HepG2 (cell line): ENCODE results near the gene SLC31A2. TPM values are rescaled to one million over a fixed set of nuclear protein-coding genes. Genes with fewer than 3 reads are reported as not detected.
A peak's percentile ranks its signal among the peaks of the same experiment; 100 is the strongest.

Experiments used
- CBX5 ChIP-seq: sonication (generic); formaldehyde crosslinking; IDR thresholded peaks from 2 replicates; pipeline ENCODE4 v1.4.0; 2020; ENCODE audit warnings: missing genetic modification reagents, borderline replicate concordance
- CENPT ChIP-seq: sonication (generic); formaldehyde crosslinking; IDR thresholded peaks from 2 replicates; pipeline ENCODE4 v1.8.0; 2022; ENCODE audit warnings: low read depth, mild to moderate bottlenecking, moderate library complexity, missing genetic modification reagents
- ERF ChIP-seq: IDR thresholded peaks from 2 replicates; pipeline ENCODE4 v1.6.1; 2018; ENCODE audit warnings: missing biosample characterization, missing genetic modification reagents
- ETV5 ChIP-seq: IDR thresholded peaks from 2 replicates; pipeline ENCODE4 v1.6.1; 2018; ENCODE audit warnings: missing biosample characterization, missing genetic modification reagents, inconsistent platforms, borderline replicate concordance
- HMG20B ChIP-seq: conservative IDR thresholded peaks from 2 replicates; pipeline ENCODE4 v1.6.1; 2016; ENCODE audit warnings: missing genetic modification reagents, missing compliant biosample characterization
- MED1 ChIP-seq: sonication (generic); formaldehyde crosslinking; IDR thresholded peaks from 2 replicates; pipeline ENCODE4 v1.4.0; 2020; ENCODE audit warnings: missing genetic modification reagents
- MIER2 ChIP-seq: IDR thresholded peaks from 2 replicates; pipeline ENCODE4 v1.6.1; 2016; ENCODE audit warnings: missing biosample characterization, missing genetic modification reagents
- NFYB ChIP-seq: sonication (generic); formaldehyde crosslinking; IDR thresholded peaks from 2 replicates; pipeline ENCODE4 v1.4.0; 2020; ENCODE audit warnings: missing genetic modification reagents
- ONECUT2 ChIP-seq: sonication (generic); formaldehyde crosslinking; IDR thresholded peaks from 2 replicates; pipeline ENCODE4 v1.4.0; 2020; ENCODE audit warnings: missing genetic modification reagents
- REXO4 ChIP-seq: sonication (generic); formaldehyde crosslinking; IDR thresholded peaks from 2 replicates; pipeline ENCODE4 v1.8.0; 2022; ENCODE audit warnings: missing genetic modification reagents, mild to moderate bottlenecking, borderline replicate concordance
- SIX4 ChIP-seq: sonication (generic); formaldehyde crosslinking; IDR thresholded peaks from 2 replicates; pipeline ENCODE4 v1.4.0; 2020; ENCODE audit warnings: missing genetic modification reagents
- ZEB1 ChIP-seq: IDR thresholded peaks from 2 replicates; pipeline ENCODE4 v1.6.1; 2012; ENCODE audit warnings: mild to moderate bottlenecking, low read depth, inconsistent platforms; ENCODE audit not compliant: insufficient replicate concordance
- ZNF101 ChIP-seq: sonication (generic); formaldehyde crosslinking; IDR thresholded peaks from 2 replicates; pipeline ENCODE4 v1.4.0; 2020; ENCODE audit warnings: mild to moderate bottlenecking, low read depth, missing genetic modification reagents, borderline replicate concordance
- ZNF17 ChIP-seq: sonication (generic); formaldehyde crosslinking; IDR thresholded peaks from 2 replicates; pipeline ENCODE4 v1.5.0; 2020; ENCODE audit warnings: mild to moderate bottlenecking, missing genetic modification reagents
- ZNF24 ChIP-seq: fragments of 450-650 bp; IDR thresholded peaks from 2 replicates; pipeline ENCODE4 v1.6.1; 2017; ENCODE audit warnings: antibody characterized with exemption, mild to moderate bottlenecking
- ZNF282 ChIP-seq: fragments of 450-650 bp; IDR thresholded peaks from 2 replicates; pipeline ENCODE4 v1.6.1; 2018; ENCODE audit not compliant: partially characterized antibody
- ZNF431 ChIP-seq: sonication (generic); formaldehyde crosslinking; IDR thresholded peaks from 2 replicates; pipeline ENCODE4 v1.9.0; 2022; ENCODE audit warnings: missing genetic modification reagents, low read depth, mild to moderate bottlenecking, borderline replicate concordance
- ZNF547 ChIP-seq: sonication (generic); formaldehyde crosslinking; IDR thresholded peaks from 2 replicates; pipeline ENCODE4 v1.5.1; 2020; ENCODE audit warnings: mild to moderate bottlenecking, missing genetic modification reagents
- ZNF558 ChIP-seq: sonication (generic); formaldehyde crosslinking; IDR thresholded peaks from 2 replicates; pipeline ENCODE4 v1.9.0; 2022; ENCODE audit warnings: mild to moderate bottlenecking, missing genetic modification reagents, borderline replicate concordance
- polyA plus RNA-seq, 8 experiments: library from polyadenylated mRNA; depleted of rRNA in 3 of 8; stranded (reverse) in 7 of 8; unstranded in 1 of 8; fragments of >200 nt; fragmentation: Illumina TruSeq in 4 of 8; extraction: Trizol in 4 of 8; gene quantifications; 2 replicates each; pipeline versions ENCODE4 v1.2.1 to v1.2.3, GENCODE V29; 2011 to 2016; ENCODE audit warnings: low read depth in 4 of 8, missing spikeins in 1 of 8, mixed read lengths in 1 of 8; ENCODE audit not compliant: insufficient read depth in 1 of 8
- total RNA-seq, 5 experiments: library from RNA; depleted of rRNA; stranded (reverse); fragments of >200 nt; fragmentation: Illumina TruSeq; extraction: Trizol; gene quantifications; 2 replicates each; pipeline ENCODE4 v1.2.3, GENCODE V29; 2016; ENCODE audit warnings: low read depth in 1 of 5
- TF ChIP-seq, protein P1 (sequence below): sonication (generic); formaldehyde crosslinking; IDR thresholded peaks from 2 replicates; pipeline ENCODE4 v1.5.0; 2020; ENCODE audit warnings: missing genetic modification reagents
- TF ChIP-seq, protein P2 (sequence below): sonication (generic); formaldehyde crosslinking; IDR thresholded peaks from 2 replicates; pipeline ENCODE4 v1.8.0; 2022; ENCODE audit warnings: mild to moderate bottlenecking, missing genetic modification reagents
- TF ChIP-seq, protein P3 (sequence below): sonication (generic); formaldehyde crosslinking; IDR thresholded peaks from 2 replicates; pipeline ENCODE4 v1.4.0; 2020; ENCODE audit warnings: missing genetic modification reagents
- TF ChIP-seq, protein P4 (sequence below): sonication (generic); formaldehyde crosslinking; IDR thresholded peaks from 2 replicates; pipeline ENCODE4 v1.4.0; 2020; ENCODE audit warnings: missing genetic modification reagents

SLC31A2 gene
- total and polyA plus RNA-seq, 2 of the 13 experiments (the other 11 are each of a cell fraction or from before 2014, with no cell fraction given): 9.3 to 10.2 TPM

DNA sequence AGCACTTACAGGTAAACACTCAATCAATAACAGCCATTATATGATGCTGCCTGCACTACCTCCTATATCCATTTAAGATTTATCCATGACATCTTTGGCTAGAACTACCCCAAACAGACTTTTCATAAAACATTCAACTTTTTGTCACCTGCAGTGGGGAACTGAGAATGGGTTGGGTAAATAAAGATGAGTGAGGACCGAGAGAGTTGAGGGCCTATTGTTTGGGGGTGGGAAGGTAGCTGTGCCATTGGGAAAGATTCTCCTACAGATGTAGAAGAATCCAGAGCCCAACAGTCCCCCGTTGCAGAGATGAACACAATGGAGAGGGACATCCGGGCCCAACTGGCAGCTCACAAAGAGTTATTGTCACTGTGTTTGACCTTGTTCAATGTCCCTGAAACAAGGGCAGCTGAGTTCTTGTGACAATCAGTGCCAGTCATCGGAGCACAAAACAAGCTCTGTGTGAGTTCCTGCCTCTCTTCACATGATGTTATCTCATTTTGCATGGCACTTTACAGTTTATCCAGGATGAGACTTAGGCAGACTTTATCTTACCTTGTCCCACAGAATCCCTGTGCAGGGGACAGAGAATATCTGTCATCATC, 11.5 kb upstream of the SLC31A2 start (continued):
- TF ChIP-seq CENPT (CRISPR knock-in tag) (no peak), ZNF547 (CRISPR knock-in tag) (no peak), ZNF101 (CRISPR knock-in tag) (no peak), ZNF431 (CRISPR knock-in tag) (no peak), ZEB1 (no peak), ZNF282 (no peak), ZNF17 (no peak), REXO4 (CRISPR knock-in tag) (no peak), NFYB (CRISPR knock-in tag) (no peak), ONECUT2 (CRISPR knock-in tag) (no peak), SIX4 (peak; percentile 59; the same call in 1 of the 2 replicates), CBX5 (CRISPR knock-in tag) (0 out of 2 replicates have a peak, but pooled peaks have one; percentile 17), HMG20B (peak; percentile 71; the same call in 1 of the 2 replicates), MED1 (peak; percentile 64), ERF (CRISPR knock-in tag) (peak; percentile 74), ZNF558 (CRISPR knock-in tag) (no peak), MIER2 (CRISPR knock-in tag) (peak; percentile 75; the same call in 1 of the 2 replicates), ZNF24 (no peak), ETV5 (CRISPR knock-in tag) (peak; percentile 85; the same call in 1 of the 2 replicates)
- TF ChIP-seq, protein P1, sequence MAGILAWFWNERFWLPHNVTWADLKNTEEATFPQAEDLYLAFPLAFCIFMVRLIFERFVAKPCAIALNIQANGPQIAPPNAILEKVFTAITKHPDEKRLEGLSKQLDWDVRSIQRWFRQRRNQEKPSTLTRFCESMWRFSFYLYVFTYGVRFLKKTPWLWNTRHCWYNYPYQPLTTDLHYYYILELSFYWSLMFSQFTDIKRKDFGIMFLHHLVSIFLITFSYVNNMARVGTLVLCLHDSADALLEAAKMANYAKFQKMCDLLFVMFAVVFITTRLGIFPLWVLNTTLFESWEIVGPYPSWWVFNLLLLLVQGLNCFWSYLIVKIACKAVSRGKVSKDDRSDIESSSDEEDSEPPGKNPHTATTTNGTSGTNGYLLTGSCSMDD: no peak
- TF ChIP-seq, protein P2, sequence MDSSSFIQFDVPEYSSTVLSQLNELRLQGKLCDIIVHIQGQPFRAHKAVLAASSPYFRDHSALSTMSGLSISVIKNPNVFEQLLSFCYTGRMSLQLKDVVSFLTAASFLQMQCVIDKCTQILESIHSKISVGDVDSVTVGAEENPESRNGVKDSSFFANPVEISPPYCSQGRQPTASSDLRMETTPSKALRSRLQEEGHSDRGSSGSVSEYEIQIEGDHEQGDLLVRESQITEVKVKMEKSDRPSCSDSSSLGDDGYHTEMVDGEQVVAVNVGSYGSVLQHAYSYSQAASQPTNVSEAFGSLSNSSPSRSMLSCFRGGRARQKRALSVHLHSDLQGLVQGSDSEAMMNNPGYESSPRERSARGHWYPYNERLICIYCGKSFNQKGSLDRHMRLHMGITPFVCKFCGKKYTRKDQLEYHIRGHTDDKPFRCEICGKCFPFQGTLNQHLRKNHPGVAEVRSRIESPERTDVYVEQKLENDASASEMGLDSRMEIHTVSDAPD (CRISPR knock-in tag): no peak
- TF ChIP-seq, protein P3, sequence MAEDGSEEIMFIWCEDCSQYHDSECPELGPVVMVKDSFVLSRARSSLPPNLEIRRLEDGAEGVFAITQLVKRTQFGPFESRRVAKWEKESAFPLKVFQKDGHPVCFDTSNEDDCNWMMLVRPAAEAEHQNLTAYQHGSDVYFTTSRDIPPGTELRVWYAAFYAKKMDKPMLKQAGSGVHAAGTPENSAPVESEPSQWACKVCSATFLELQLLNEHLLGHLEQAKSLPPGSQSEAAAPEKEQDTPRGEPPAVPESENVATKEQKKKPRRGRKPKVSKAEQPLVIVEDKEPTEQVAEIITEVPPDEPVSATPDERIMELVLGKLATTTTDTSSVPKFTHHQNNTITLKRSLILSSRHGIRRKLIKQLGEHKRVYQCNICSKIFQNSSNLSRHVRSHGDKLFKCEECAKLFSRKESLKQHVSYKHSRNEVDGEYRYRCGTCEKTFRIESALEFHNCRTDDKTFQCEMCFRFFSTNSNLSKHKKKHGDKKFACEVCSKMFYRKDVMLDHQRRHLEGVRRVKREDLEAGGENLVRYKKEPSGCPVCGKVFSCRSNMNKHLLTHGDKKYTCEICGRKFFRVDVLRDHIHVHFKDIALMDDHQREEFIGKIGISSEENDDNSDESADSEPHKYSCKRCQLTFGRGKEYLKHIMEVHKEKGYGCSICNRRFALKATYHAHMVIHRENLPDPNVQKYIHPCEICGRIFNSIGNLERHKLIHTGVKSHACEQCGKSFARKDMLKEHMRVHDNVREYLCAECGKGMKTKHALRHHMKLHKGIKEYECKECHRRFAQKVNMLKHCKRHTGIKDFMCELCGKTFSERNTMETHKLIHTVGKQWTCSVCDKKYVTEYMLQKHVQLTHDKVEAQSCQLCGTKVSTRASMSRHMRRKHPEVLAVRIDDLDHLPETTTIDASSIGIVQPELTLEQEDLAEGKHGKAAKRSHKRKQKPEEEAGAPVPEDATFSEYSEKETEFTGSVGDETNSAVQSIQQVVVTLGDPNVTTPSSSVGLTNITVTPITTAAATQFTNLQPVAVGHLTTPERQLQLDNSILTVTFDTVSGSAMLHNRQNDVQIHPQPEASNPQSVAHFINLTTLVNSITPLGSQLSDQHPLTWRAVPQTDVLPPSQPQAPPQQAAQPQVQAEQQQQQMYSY (CRISPR knock-in tag): no peak
- TF ChIP-seq, protein P4, sequence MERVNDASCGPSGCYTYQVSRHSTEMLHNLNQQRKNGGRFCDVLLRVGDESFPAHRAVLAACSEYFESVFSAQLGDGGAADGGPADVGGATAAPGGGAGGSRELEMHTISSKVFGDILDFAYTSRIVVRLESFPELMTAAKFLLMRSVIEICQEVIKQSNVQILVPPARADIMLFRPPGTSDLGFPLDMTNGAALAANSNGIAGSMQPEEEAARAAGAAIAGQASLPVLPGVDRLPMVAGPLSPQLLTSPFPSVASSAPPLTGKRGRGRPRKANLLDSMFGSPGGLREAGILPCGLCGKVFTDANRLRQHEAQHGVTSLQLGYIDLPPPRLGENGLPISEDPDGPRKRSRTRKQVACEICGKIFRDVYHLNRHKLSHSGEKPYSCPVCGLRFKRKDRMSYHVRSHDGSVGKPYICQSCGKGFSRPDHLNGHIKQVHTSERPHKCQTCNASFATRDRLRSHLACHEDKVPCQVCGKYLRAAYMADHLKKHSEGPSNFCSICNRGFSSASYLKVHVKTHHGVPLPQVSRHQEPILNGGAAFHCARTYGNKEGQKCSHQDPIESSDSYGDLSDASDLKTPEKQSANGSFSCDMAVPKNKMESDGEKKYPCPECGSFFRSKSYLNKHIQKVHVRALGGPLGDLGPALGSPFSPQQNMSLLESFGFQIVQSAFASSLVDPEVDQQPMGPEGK (CRISPR knock-in tag): peak; percentile 68; the same call in 1 of the 2 replicates
